AML-193 (cell line): ENCODE data around the gene DPYD.

ENCODE experiments used
- DNase-seq, 2 experiments: peaks; one replicate each; lab custom pipeline; 2025; lab: John Stamatoyannopoulos, UW

Gene DPYD

GRCh38 chr1:97784661-97785060, 136.2 kb downstream of the DPYD start:
- no peak for DNase-seq

- no peak for DNase-seq
Measured at GRCh38 chr1:97783751-97784150, 137.1 kb downstream of the DPYD start.

DNA sequence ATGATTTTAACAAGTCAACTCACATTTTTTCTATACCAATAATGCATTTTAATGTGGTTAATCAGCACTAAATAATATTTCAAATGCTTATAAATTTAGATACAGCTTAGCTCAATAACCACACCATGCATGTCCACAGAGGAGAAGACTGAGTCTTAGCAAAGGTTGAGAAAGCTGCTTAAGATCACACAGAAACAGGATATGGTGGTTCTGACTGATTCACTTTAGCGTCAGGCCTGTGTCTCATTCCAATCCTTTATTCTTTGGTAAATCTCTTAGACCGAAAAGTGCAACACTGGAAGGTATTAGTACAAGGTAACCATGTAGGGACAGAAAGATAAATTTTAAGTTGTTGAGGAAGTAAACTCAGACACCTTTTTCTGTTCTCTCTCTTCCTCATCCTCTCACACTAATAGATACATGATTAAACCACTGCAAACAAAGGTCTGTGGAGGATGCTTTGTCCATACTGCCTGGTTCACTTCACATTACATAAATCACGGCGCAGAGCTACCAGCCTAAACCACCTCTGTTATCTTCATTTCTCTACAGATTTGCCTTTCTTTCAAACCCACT, 139.0 kb downstream of the DPYD start:
- no peak for DNase-seq

DNA sequence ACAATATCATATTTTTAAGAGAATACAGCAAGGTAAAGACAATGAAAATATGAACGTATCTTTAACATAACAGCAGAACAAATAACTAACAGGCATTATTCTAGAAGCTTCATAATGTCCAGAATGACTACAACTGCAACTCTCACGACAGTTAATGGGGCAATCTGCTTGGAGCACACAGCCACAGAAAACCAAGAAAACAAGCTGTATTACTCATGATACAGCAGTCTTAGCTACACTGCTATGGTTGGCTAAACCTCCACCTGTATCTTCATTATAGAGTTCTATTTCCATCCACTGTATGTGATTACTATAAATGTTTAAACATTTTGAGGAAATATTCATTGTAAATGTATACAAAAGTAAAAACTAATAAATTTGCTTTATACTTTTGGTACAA, 139.9 kb downstream of the DPYD start:
- no peak for DNase-seq

- no peak for DNase-seq
Measured at GRCh38 chr1:97778718-97779117, 142.1 kb downstream of the DPYD start.

GRCh38 chr1:97770376-97770775, 150.5 kb downstream of the DPYD start:
- DNase-seq = no peak

DNA sequence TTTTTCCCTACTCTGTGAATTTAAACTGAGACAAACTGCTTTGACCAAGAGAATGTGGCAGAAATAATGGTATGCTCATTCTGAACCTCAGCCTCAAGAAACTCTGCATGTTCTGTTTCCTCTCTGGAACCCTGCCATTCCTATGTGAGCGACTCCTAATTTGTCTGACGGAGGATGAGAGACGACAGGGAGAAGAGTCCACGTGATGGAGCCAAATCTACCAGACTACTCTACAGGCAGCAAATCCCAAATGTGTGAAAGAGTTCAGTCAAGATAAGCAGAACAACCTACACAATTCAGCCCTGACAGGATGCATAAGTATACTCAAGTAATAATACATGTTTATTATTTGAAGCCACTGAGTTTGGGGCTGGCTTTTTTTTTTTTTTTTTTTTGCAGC, 153.5 kb downstream of the DPYD start:
- DNase-seq = no peak

- DNase-seq = no peak
Measured at GRCh38 chr1:97764991-97765390, 155.8 kb downstream of the DPYD start.

DNA sequence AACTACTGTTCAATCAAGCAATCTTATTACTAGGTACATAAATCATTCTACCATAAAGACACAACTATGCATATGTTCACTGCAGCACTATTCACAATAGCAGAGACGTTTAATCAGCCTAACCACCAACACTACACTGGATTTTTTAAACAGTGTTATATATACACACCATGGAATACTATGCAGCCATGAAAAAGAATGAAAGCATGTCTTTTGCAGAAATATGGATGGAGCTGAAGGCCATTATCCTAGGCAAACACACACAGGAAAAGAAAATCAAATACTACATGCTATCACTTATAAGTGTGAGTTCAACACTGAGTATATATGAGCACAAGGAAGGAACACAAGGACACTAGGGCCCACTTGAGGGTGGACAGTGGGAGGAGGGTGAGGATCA, 159.2 kb downstream of the DPYD start:
- no peak for DNase-seq

DNA sequence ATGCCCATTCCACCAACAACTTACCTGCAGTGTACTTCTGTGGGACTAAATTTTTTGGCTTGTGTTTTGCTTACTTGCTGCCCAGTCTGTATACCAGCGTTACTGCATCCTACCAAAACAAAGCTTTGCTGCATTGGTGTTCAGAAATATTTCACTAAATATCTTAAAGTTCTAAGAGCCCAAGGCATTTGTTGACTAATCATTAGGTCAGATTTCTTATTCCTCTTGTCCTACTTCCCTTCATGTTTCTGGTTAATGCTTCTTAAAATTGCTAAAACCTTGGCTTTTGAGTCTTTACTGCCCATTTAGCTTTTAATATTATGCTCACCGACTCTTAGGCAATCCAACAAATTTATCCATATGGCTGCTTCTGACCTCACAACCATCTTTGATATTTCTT, 161.8 kb downstream of the DPYD start:
- DNase-seq = no peak

DNA sequence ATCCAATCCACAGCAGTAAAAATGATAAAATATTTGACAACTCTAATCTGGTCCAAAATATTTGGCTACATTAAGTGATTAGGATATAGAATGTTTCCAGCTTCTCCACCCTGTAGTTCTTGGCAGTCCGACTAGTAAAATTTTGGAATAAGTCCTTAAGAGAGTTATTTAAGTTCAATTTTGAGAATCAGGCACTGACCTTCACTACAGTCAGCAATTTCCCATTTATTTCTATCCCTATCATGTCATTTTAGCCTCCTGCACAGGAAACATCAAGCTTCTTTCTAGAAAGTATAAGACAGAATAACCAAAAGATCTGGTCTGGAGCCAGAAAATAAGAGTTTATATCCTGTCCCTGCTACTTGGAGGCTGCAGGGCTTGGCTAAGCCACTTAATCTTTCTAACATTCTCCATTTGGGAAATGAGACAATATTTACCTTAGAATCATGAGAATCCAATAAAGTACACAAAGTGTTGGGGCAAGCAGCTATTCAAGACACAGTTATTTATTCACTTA, 162.2 kb downstream of the DPYD start:
- DNase-seq = no peak

- DNase-seq = no peak
Measured at GRCh38 chr1:97745912-97746311, 174.9 kb downstream of the DPYD start.

- DNase-seq = no peak
Measured at GRCh38 chr1:97744977-97745376, 175.9 kb downstream of the DPYD start.

DNA sequence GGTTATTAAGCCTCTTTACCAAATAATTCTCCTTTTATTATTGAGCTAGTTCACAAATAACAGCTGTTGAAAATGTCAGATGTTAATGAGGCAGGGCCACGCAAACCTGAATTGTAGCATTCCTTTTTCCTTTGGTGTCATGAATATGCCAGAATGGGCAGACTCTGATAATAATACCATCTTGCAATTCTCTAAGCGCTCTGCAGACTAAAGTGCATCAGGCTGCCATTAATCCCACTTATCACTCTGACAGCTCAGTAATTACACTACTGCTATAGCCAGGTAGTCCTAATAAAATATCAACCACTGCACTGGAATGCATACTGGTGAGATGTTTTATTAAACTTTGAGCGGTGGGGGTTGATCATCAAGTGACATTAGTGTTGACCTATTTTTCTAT, 177.7 kb downstream of the DPYD start:
- no peak for DNase-seq

- DNase-seq = no peak
Measured at GRCh38 chr1:97740891-97741290, 179.9 kb downstream of the DPYD start.

- no peak for DNase-seq
Measured at GRCh38 chr1:97739596-97740103, 181.2 kb downstream of the DPYD start.

DNA sequence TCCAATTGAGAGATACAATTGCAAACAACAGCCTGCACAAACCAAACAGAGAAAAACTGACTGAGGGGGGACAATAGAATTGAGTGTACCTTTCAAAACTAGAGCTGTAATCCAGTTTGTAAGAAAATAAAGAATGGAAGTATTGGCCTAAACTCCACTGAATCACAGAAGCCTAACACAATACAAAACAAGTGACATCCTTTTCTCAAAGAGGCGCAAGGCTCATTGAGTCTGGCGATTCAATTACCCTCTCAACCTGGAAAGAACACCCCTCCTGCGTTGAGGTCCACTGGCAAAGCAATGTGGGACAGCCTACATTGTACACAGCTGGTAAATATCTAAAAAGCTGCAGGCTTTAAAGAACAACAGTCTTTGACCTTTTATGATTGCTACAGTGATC, 182.6 kb downstream of the DPYD start:
- no peak for DNase-seq

GRCh38 chr1:97730271-97730670, 190.6 kb downstream of the DPYD start:
- no peak for DNase-seq

- DNase-seq = no peak
Measured at GRCh38 chr1:97728436-97728835, 192.4 kb downstream of the DPYD start.

GRCh38 chr1:97727029-97727428, 193.8 kb downstream of the DPYD start:
- DNase-seq = no peak

DNA sequence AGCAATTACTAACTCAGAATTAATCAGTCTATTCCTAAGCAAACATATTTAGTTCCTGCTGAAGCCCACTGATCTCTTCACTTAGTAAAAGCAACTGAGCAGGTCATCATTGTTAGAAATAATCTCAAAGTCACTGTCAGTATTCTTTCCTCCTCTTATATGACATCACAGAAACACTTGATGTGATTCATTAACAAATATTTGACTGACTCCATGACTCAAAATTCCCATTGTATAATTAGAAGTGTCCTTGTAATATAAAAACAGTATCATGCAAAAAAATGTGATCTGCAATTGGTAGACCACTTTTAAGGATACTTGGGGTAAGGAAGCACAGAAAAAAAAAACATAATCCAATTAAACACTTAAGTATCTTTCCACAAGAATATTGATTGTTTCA, 194.4 kb downstream of the DPYD start:
- no peak for DNase-seq

GRCh38 chr1:97721221-97721620, 199.6 kb downstream of the DPYD start:
- no peak for DNase-seq

- DNase-seq = no peak
Measured at GRCh38 chr1:97712980-97713379, 207.9 kb downstream of the DPYD start.

- no peak for DNase-seq
Measured at GRCh38 chr1:97711858-97712257, 209.0 kb downstream of the DPYD start.
